ENCODE results near the gene TMEM236. TPM values are rescaled to one million over a fixed set of nuclear protein-coding genes. Genes with fewer than 3 reads are reported as not detected.

TMEM236 gene
- total and polyA plus RNA-seq, 2 of the 4 experiments (the other 2 are of a cell fraction) = not detected

DNA sequence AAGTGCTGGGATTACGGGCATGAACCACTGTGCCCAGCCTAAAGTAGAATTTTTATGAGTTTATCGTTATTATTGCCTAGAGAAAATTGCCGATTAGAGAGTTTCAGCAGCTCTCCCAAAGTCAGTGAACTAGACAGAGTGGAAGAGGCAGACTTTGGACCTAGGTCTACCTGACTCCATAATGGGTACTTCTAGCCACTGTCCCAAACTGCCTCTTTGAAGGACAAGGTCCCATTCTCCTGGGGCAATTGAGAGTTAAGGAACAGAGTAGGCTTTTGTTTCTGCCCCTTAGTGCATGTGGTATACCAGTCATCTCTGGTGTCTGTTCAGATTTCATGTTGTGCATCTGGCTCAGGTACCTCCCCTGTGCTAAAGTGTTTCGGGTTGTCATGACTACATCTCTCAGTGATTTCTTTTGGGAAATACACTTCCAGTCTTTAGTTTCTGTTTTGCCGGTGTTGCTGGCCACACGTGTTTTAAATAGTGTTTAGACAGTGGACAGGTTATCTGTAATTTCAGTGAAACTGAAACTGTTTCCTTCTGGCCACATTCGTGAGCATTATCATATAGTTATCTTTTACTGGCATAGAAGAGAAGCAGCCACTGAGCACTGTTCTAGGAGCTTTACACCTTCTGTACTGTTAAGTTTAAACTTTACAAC lies 4.7 kb downstream of the TMEM236 start:
- Histone ChIP-seq H2BK5ac (ENCODE audit: low read depth, low read length, poor library complexity, severe bottlenecking) (no peak overlapping the region), H2AK9ac (replicated peaks; ENCODE audit: low read depth, low read length, poor library complexity) (no peak overlapping the region), H3K23ac (ENCODE audit: low read depth, low read length) (no peak overlapping the region), H4K8ac (ENCODE audit: low read depth in 2 of 2, low read length in 2 of 2) (no peak overlapping the region), H3K4me3 (ENCODE audit: insufficient read depth, low read depth, low read length) (no peak overlapping the region), H3K56ac (ENCODE audit: extremely low read depth, insufficient read depth, low read length) (no peak overlapping the region), H2AK5ac (ENCODE audit: low read depth, low read length) (no peak overlapping the region), H3K79me1 (ENCODE audit: low read depth in 1 of 2, low read length in 2 of 2) (no peaks in the 10 kb centered on the region), H2BK20ac (ENCODE audit: low read depth, low read length) (no peak overlapping the region), H2BK120ac (ENCODE audit: low read depth, low read length) (no peak overlapping the region), H4K91ac (ENCODE audit: insufficient read depth, low read depth, low read length) (no peak overlapping the region), H3K9ac (ENCODE audit: low read depth, low read length) (no peak overlapping the region), H3K9me3 (ENCODE audit: control insufficient read depth, insufficient read depth, low read length) (no peaks in the 10 kb centered on the region), H3K27me3 (ENCODE audit: control insufficient read depth, insufficient read depth, low read length) (peaks cover 3% of the 10 kb centered on the region; the same call in 1 of the 2 replicates), H2AFZ (replicated peaks; ENCODE audit: low read length, poor library complexity) (peak overlapping the region; percentile 57), H3K4ac (ENCODE audit: low read depth, low read length) (no peak overlapping the region), H4K5ac (ENCODE audit: low read depth, low read length) (no peak overlapping the region), H3K4me1 (ENCODE audit: control insufficient read depth, insufficient read depth, low read length) (no peaks in the 10 kb centered on the region), H2BK15ac (ENCODE audit: low read depth, low read length) (no peak overlapping the region), H4K20me1 (ENCODE audit: insufficient read depth, low read length) (no peaks in the 10 kb centered on the region), H3K4me2 (ENCODE audit: low read depth, low read length) (peak overlapping the region; percentile 17; the same call in 1 of the 2 replicates), H3K18ac (ENCODE audit: low read depth, low read length) (no peak overlapping the region), H3K9me1 (ENCODE audit: insufficient read depth, low read length) (no peaks in the 10 kb centered on the region), H3K27ac (ENCODE audit: insufficient read depth, low read length) (no peak overlapping the region), H3K14ac (replicated peaks; ENCODE audit: low read depth, low read length) (no peak overlapping the region), H3K36me3 (ENCODE audit: control insufficient read depth, insufficient read depth, low read length) (no peaks in the 10 kb centered on the region)
- dilution Hi-C loops (cut with HindIII; ENCODE audit: low sequenced_read_pairs, unreplicated experiment) = no loop called here
- ChIA-PET POLR2A (ENCODE audit: unreplicated experiment) (no interaction called here), CTCF (no interaction called here)
- in situ Hi-C loops (cut with MboI; ENCODE audit: low sequenced_read_pairs) = no loop called here
- intact Hi-C loops (cut with micrococcal nuclease) = no loop called here
- ATAC-seq (ENCODE audit: low read depth) (peak; percentile 21; the same call in 1 of the 2 replicates), DNase-seq (peak; percentile 22)
- TF ChIP-seq CEBPB (IDR thresholded peaks at IDR 0.05; ENCODE audit: low read depth, low read length) (no peak), SMC3 (IDR thresholded peaks at IDR 0.05; ENCODE audit: low read depth, low read length) (no peak), MAZ (IDR thresholded peaks at IDR 0.05; ENCODE audit: borderline replicate concordance, low read depth, low read length) (no peak), RCOR1 (IDR thresholded peaks at IDR 0.05; ENCODE audit: insufficient replicate concordance, low read length) (no peak), POLR2A (IDR thresholded peaks at IDR 0.05; ENCODE audit: low read depth, low read length) (no peak), BHLHE40 (IDR thresholded peaks at IDR 0.05; ENCODE audit: low read depth, low read length) (no peak), RFX5 (IDR thresholded peaks at IDR 0.05; ENCODE audit: low read depth, low read length) (no peak), MXI1 (IDR thresholded peaks at IDR 0.05; ENCODE audit: borderline replicate concordance, low read depth, low read length) (no peak), FOS (IDR thresholded peaks at IDR 0.05; ENCODE audit: low read depth, low read length) (no peak), RAD21 (IDR thresholded peaks at IDR 0.05; ENCODE audit: low read length) (no peak), NFE2L2 (IDR thresholded peaks at IDR 0.05; ENCODE audit: low read depth, low read length) (no peak), MAFK (IDR thresholded peaks at IDR 0.05; ENCODE audit: low read depth, low read length) (no peak)
- TF ChIP-seq, protein P1, sequence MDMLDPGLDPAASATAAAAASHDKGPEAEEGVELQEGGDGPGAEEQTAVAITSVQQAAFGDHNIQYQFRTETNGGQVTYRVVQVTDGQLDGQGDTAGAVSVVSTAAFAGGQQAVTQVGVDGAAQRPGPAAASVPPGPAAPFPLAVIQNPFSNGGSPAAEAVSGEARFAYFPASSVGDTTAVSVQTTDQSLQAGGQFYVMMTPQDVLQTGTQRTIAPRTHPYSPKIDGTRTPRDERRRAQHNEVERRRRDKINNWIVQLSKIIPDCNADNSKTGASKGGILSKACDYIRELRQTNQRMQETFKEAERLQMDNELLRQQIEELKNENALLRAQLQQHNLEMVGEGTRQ (IDR thresholded peaks at IDR 0.05; ENCODE audit: low read depth, low read length) = no peak
- TF ChIP-seq, protein P2, sequence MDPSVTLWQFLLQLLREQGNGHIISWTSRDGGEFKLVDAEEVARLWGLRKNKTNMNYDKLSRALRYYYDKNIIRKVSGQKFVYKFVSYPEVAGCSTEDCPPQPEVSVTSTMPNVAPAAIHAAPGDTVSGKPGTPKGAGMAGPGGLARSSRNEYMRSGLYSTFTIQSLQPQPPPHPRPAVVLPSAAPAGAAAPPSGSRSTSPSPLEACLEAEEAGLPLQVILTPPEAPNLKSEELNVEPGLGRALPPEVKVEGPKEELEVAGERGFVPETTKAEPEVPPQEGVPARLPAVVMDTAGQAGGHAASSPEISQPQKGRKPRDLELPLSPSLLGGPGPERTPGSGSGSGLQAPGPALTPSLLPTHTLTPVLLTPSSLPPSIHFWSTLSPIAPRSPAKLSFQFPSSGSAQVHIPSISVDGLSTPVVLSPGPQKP (IDR thresholded peaks at IDR 0.05; ENCODE audit: borderline replicate concordance, low read depth, low read length) = no peak
- TF ChIP-seq, protein P3, sequence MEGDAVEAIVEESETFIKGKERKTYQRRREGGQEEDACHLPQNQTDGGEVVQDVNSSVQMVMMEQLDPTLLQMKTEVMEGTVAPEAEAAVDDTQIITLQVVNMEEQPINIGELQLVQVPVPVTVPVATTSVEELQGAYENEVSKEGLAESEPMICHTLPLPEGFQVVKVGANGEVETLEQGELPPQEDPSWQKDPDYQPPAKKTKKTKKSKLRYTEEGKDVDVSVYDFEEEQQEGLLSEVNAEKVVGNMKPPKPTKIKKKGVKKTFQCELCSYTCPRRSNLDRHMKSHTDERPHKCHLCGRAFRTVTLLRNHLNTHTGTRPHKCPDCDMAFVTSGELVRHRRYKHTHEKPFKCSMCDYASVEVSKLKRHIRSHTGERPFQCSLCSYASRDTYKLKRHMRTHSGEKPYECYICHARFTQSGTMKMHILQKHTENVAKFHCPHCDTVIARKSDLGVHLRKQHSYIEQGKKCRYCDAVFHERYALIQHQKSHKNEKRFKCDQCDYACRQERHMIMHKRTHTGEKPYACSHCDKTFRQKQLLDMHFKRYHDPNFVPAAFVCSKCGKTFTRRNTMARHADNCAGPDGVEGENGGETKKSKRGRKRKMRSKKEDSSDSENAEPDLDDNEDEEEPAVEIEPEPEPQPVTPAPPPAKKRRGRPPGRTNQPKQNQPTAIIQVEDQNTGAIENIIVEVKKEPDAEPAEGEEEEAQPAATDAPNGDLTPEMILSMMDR (conservative IDR thresholded peaks at IDR 0.05; ENCODE audit: low read depth, low read length) = no peak
- no TSS peak for BruUV-seq (replicated peaks)
- WGBS, 2 experiments (ENCODE audit: extremely low coverage in 2 of 2, insufficient read length in 1 of 2) = no CpG with 5 or more reads among the region's 7 CpGs
